Measurements from ENCODE around the gene SGMS1. TPM values are rescaled to one million over a fixed set of nuclear protein-coding genes. Genes with fewer than 3 reads are reported as not detected.

Gene SGMS1
- total RNA-seq, 2 donors from 2014 or later, result 32.5 to 35.9 TPM

DNA sequence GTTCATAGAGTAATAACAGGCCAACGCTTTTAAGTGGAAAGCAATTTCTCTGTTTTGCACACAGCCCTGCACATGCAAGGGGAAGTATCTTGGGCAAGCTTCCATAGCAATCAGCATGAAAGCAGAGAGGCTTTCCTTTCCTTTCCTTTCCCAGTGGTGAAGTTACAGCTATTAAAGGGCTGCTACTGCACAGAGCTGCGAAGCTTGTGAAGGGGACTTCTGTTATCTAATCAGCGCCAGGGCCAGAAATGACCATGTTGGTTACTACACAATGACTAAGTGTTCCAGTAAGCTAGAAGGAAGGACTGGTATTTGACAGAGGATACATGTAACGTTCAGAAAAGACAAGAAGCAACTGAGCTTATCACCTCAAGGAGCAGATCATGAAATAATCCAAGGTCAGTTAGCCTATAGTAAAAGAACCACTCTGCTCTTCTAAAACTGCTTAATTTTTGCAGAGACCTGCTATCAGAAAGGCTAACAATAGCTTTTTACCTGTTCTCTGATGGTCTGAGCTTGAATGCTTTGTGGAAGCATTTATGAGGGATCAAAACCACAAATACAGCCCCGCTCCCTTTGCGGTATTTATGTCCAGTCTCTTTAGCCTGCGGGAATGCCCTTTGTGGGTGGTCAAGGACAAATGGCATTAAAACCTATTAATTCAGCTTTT lies 45.9 kb downstream of the SGMS1 start:
- H3K9me3 ChIP-seq, result no peaks in the 10 kb centered on the region
- TF ChIP-seq, protein P1, sequence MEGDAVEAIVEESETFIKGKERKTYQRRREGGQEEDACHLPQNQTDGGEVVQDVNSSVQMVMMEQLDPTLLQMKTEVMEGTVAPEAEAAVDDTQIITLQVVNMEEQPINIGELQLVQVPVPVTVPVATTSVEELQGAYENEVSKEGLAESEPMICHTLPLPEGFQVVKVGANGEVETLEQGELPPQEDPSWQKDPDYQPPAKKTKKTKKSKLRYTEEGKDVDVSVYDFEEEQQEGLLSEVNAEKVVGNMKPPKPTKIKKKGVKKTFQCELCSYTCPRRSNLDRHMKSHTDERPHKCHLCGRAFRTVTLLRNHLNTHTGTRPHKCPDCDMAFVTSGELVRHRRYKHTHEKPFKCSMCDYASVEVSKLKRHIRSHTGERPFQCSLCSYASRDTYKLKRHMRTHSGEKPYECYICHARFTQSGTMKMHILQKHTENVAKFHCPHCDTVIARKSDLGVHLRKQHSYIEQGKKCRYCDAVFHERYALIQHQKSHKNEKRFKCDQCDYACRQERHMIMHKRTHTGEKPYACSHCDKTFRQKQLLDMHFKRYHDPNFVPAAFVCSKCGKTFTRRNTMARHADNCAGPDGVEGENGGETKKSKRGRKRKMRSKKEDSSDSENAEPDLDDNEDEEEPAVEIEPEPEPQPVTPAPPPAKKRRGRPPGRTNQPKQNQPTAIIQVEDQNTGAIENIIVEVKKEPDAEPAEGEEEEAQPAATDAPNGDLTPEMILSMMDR (IDR thresholded peaks at IDR 0.05), result no peak
- peak overlapping the region; percentile 70 for H3K27ac ChIP-seq
- no peaks in the 10 kb centered on the region for H3K36me3 ChIP-seq
- no peaks in the 10 kb centered on the region for H3K27me3 ChIP-seq
- no peak for DNase-seq (ENCODE audit: low spot score)
- no peak overlapping the region for H3K4me3 ChIP-seq
- peaks cover 0 to 58% of the 10 kb centered on the region in 2 donors for H3K4me1 ChIP-seq

DNA sequence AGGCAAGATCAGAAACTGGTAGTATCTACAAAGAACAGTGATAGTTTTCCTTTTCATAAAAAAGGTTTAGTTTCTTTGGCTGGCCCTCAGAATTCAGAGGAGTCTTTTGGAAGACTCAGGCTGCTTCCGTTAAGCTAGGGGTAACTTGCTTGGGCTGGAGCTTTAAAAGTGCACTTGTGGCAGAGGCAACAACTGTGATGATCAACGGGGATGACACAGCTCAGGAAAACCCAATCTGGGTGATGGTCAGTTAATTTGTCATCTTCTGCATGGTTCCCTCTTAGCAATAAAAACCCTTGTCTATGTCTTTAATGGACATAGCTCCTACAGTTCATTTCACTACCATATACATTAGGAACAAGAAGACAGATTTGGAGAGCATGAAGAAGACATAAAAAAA lies 46.7 kb downstream of the SGMS1 start:
- Histone ChIP-seq H3K9me3 (no peaks in the 10 kb centered on the region), H3K27ac (peak overlapping the region in 1 of 2 donors; percentile 70), H3K36me3 (no peaks in the 10 kb centered on the region), H3K4me1 (peaks cover 0 to 59% of the 10 kb centered on the region in 2 donors), H3K4me3 (no peak overlapping the region), H3K27me3 (no peaks in the 10 kb centered on the region)
- DNase-seq (ENCODE audit: low spot score), result no peak
- TF ChIP-seq, protein P1 (IDR thresholded peaks at IDR 0.05), result no peak

DNA sequence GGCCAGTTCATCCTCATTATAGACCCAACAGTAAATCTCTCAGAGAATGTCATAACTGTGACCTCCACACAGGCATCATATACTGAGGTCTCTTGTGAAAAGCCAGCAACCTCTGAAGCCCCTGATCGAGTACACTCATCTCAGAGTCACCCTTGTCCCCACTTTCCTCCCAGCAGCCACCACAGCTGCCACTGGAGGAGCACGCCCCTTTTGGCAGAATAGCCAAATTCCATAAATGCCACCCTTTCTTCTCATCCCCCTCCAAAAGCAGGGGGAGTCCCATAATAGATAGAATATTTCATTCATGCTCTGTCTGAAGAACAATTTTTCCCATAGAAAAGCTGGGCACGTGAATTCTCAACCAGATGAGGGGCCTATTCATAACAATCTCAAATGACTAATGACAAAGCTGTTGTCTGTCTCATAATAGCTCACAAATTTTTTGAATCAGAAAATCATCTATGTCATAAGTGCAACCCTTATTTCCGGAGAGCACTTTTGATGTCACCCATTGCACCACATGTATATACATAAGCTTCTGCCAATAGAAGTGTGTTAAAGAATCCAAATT lies 47.4 kb downstream of the SGMS1 start:
- no peaks in the 10 kb centered on the region for H3K36me3 ChIP-seq
- H3K27me3 ChIP-seq, result no peaks in the 10 kb centered on the region
- TF ChIP-seq, protein P1 (IDR thresholded peaks at IDR 0.05), result no peak
- peak overlapping the region in 1 of 2 donors; percentile 70 for H3K27ac ChIP-seq
- H3K4me1 ChIP-seq, result peaks cover 0 to 59% of the 10 kb centered on the region in 2 donors
- no peak for DNase-seq (ENCODE audit: low spot score)
- H3K9me3 ChIP-seq, result no peaks in the 10 kb centered on the region
- H3K4me3 ChIP-seq, result no peak overlapping the region

DNA sequence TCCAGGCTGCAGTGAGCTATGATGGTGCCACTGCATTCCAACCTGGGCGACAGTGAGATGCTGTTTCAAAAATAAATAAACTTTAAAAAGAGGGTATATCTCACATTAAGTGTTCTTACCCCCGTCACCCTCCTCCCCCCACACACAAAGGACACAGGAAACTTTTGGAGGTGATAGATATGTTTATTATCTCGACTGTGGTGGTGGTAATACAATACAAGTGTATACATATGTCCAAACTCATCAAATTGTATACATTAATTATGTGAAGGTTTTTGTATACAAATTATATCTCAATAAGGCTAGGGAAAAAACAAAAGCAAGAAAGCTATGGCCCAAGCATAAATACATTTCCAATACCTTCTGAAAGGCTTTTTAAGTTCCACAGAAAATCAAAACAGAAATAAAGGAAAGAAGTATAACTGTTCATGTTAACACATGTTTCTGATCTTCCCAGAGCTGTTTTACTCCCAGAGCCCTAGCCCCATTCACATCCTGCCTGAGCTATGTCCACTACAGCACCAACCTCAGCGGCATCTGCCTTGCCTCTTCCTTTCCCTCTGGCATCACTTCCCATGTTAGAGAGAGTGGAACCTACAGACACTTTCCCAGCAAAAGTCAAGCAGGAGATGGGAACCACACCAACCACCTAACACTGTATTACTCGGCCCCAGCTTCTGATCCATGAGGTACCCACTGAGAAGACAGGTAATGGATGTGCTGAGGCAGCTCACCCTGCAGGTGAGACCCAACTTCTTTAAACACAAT lies 48.1 kb downstream of the SGMS1 start:
- Histone ChIP-seq H3K4me3 (no peak overlapping the region), H3K4me1 (peaks cover 0 to 54% of the 10 kb centered on the region in 2 donors), H3K27me3 (no peaks in the 10 kb centered on the region), H3K36me3 (no peaks in the 10 kb centered on the region), H3K9me3 (no peaks in the 10 kb centered on the region), H3K27ac (peak overlapping the region in 1 of 2 donors; percentile 70)
- DNase-seq (ENCODE audit: low spot score), result no peak
- TF ChIP-seq, protein P1 (IDR thresholded peaks at IDR 0.05), result no peak

DNA sequence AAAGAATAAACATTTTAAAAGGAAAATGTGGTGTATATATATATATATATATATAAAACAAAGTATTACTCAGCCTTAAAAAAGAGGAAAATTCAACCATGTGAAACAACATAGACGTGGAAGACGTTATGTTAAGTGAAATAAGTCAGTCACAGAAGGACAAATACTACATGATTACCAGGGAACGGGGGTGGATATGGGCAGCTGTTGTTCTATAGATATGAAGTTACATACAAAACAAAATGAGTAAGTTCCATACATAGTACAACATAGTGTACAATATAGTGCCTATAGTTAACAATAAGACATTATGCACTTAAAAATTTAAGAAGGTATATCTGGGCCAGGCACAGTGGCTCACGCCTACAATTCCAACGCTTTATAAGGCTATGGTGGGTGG lies 48.8 kb downstream of the SGMS1 start:
- TF ChIP-seq, protein P1 (IDR thresholded peaks at IDR 0.05), result no peak
- Histone ChIP-seq H3K4me3 (no peak overlapping the region), H3K27me3 (no peaks in the 10 kb centered on the region), H3K4me1 (peaks cover 0 to 60% of the 10 kb centered on the region in 2 donors), H3K27ac (no peak overlapping the region), H3K9me3 (no peaks in the 10 kb centered on the region), H3K36me3 (no peaks in the 10 kb centered on the region)
- DNase-seq (ENCODE audit: low spot score), result no peak

Data from right atrium auricular region (tissue), 2 donors.